ENCODE measurements around the gene IGF1R.

DNA sequence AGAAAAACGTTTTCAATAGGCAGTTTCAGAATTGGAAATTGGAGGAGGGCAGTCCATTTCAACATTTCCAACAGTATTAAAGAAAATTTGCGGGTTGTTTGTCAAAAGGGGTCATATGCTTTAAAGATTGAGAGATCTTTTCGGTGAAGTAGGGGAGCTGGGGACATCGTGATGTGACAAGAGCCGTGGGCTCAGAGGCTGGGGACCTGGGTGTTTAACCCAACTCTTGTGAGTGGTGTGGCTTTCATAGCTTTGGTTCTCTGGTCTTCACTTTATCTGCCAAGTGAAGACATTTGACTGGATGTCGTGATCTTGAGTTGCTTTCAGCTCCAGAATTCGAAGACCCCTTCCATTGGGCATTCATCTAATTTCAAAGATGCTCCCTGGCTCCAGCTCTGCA, 226.0 kb downstream of the IGF1R start:
- TF ChIP-seq POLR2AphosphoS5 (IDR thresholded peaks at IDR 0.05; ENCODE audit: insufficient read depth in 1 of 2, low read depth in 1 of 2) (no peak), POLR2A (IDR thresholded peaks at IDR 0.05) (no peak)
- TF ChIP-seq, protein P1, sequence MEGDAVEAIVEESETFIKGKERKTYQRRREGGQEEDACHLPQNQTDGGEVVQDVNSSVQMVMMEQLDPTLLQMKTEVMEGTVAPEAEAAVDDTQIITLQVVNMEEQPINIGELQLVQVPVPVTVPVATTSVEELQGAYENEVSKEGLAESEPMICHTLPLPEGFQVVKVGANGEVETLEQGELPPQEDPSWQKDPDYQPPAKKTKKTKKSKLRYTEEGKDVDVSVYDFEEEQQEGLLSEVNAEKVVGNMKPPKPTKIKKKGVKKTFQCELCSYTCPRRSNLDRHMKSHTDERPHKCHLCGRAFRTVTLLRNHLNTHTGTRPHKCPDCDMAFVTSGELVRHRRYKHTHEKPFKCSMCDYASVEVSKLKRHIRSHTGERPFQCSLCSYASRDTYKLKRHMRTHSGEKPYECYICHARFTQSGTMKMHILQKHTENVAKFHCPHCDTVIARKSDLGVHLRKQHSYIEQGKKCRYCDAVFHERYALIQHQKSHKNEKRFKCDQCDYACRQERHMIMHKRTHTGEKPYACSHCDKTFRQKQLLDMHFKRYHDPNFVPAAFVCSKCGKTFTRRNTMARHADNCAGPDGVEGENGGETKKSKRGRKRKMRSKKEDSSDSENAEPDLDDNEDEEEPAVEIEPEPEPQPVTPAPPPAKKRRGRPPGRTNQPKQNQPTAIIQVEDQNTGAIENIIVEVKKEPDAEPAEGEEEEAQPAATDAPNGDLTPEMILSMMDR (IDR thresholded peaks at IDR 0.05): no peak
